Measurements from ENCODE around the gene ATP8A1. TPM values are rescaled to one million over a fixed set of nuclear protein-coding genes. Genes with fewer than 3 reads are reported as not detected.

Gene ATP8A1
- total RNA-seq, 2 donors from 2014 or later: 37.4 to 70.9 TPM

DNA sequence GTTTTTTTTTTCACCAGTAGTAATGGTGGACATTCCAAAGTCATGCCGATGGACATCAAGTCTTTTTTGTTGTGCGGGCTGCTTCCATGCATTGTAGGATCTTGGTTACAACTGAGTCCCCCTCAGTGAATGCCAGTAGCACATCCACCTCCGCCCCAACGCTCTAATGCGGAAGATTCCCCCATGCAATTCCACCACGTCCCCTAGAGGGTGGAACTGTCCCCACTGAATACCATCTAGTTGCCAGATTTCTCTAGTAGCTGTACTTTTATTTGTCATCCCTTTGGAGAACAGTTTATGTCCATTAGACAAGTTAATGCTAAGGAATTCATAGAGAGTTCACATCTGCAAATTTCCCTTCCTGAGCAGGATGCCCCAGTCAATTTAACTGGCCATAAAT is 252.9 kb downstream of the ATP8A1 start:
- ATAC-seq (no peak), DNase-seq (no peak)
- Histone ChIP-seq H3K4me3 (no peak overlapping the region), H3K36me3 (replicated peaks in 1 of 2; ENCODE audit: insufficient read depth in 1 of 2, low read depth in 2 of 2) (no peaks in the 10 kb centered on the region), H3K27me3 (peaks cover 0 to under 1% of the 10 kb centered on the region in 2 donors), H3K27ac (no peak overlapping the region), H3K4me1 (peaks cover 8% of the 10 kb centered on the region), H3K9me3 (no peaks in the 10 kb centered on the region)
- 78 to 79% methylated on average over 6 of the region's 6 CpGs for WGBS, 2 donors
- TF ChIP-seq, protein P1, sequence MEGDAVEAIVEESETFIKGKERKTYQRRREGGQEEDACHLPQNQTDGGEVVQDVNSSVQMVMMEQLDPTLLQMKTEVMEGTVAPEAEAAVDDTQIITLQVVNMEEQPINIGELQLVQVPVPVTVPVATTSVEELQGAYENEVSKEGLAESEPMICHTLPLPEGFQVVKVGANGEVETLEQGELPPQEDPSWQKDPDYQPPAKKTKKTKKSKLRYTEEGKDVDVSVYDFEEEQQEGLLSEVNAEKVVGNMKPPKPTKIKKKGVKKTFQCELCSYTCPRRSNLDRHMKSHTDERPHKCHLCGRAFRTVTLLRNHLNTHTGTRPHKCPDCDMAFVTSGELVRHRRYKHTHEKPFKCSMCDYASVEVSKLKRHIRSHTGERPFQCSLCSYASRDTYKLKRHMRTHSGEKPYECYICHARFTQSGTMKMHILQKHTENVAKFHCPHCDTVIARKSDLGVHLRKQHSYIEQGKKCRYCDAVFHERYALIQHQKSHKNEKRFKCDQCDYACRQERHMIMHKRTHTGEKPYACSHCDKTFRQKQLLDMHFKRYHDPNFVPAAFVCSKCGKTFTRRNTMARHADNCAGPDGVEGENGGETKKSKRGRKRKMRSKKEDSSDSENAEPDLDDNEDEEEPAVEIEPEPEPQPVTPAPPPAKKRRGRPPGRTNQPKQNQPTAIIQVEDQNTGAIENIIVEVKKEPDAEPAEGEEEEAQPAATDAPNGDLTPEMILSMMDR (IDR thresholded peaks at IDR 0.05): no peak
- intact Hi-C loops (cut with DNase I): no loop called here

DNA sequence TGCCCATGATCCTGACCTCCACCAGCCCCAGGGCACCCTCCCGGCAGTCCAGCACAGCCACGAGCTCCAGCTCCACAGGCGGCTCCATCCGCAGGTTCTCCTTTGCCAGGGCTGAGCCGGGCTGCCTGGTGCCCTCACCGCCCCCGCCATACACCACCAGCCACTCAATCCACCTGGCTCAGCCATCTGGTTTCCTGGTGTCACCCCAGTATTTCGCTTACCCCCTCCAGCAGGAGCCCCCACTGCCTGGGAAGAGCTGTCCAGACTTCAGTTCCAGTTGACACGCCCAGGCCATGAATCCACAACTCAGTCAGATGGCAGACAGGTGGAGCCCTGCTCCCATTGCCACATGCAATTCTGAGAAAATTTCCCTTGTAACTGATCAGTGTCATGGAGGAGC is 255.7 kb downstream of the ATP8A1 start:
- Histone ChIP-seq H3K27ac (no peak overlapping the region), H3K4me1 (peaks cover 36% of the 10 kb centered on the region), H3K27me3 (peaks cover 0 to 27% of the 10 kb centered on the region in 2 donors), H3K9me3 (no peaks in the 10 kb centered on the region), H3K36me3 (replicated peaks in 1 of 2; ENCODE audit: insufficient read depth in 1 of 2, low read depth in 2 of 2) (no peaks in the 10 kb centered on the region), H3K4me3 (no peak overlapping the region)
- intact Hi-C loops (cut with DNase I): no loop called here
- DNase-seq (peak in 3 of 4 donors; percentile 22 to 38 (median 28)), ATAC-seq (no peak)
- 61 to 69% methylated on average over 8 to 9 of the region's 9 CpGs for WGBS, 2 donors
- TF ChIP-seq POLR2A (IDR thresholded peaks at IDR 0.05): no peak
- TF ChIP-seq, protein P1 (IDR thresholded peaks at IDR 0.05): peak in 4 of 7 experiments; percentile 26 to 43 (median 40)

DNA sequence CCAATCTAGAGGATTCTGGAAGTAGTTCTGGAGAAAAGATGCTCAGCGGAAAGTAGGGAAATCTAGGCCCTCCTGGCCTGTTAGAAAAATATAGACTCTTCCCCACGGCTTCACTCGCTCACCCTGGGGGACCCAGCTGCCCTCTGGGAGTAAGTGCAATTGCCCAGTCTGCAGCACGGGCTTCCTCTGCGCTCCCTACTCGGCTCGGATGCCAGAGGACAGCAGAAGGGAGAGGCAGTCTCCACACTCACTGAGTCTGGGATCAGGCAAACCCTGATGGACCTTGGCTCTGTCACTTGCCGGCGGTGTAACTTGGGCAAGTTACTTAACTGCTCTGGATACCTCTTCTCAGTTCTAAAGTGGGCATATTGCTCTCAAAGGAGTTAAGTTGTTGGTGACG is 257.5 kb downstream of the ATP8A1 start:
- Histone ChIP-seq H3K27me3 (peaks cover 0 to 32% of the 10 kb centered on the region in 2 donors), H3K9me3 (no peaks in the 10 kb centered on the region), H3K4me3 (no peak overlapping the region), H3K4me1 (peaks cover 36% of the 10 kb centered on the region), H3K27ac (no peak overlapping the region), H3K36me3 (replicated peaks in 1 of 2; ENCODE audit: insufficient read depth in 1 of 2, low read depth in 2 of 2) (no peaks in the 10 kb centered on the region)
- 12 to 29% methylated on average over 6 to 10 of the region's 10 CpGs for WGBS, 2 donors
- DNase-seq: no peak
- no peak for ATAC-seq
- TF ChIP-seq POLR2A (IDR thresholded peaks at IDR 0.05): no peak
- TF ChIP-seq, protein P1 (IDR thresholded peaks at IDR 0.05): no peak
- intact Hi-C loops (cut with DNase I): no loop called here

DNA sequence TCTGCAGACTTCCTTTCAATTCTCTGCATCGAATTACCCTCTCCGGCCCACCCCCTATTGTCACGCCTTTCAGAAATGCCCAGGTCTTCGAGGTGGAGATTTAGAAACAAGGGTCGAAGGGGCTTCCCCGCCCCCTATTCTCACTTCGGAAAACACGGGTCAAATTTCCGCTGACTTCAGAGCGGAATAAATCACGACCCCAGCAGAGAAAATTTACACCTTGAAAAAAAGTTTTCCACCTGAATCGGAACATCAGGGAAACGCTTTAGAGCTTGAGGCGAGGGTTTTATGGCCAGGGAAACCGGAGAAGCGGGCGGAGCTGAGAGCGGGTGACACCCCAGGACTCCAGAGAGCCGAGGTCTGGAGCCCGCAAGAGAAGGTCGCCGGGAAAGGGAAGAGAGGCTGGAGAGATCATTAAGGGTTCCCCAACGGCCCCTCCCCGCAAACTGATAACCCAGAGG is 258.0 kb downstream of the ATP8A1 start:
- peaks cover 0 to 32% of the 10 kb centered on the region in 2 donors for H3K27me3 ChIP-seq
- H3K4me1 ChIP-seq: peaks cover 36% of the 10 kb centered on the region
- WGBS, 2 donors: 5% methylated on average over 24 of the region's 24 CpGs
- no peaks in the 10 kb centered on the region for H3K36me3 ChIP-seq (replicated peaks in 1 of 2; ENCODE audit: insufficient read depth in 1 of 2, low read depth in 2 of 2)
- TF ChIP-seq, protein P1 (IDR thresholded peaks at IDR 0.05): no peak
- no peak for TF ChIP-seq POLR2A (IDR thresholded peaks at IDR 0.05)
- H3K27ac ChIP-seq: no peak overlapping the region
- no peaks in the 10 kb centered on the region for H3K9me3 ChIP-seq
- ATAC-seq (no peak), DNase-seq (peak in 1 of 4 donors; percentile 34)
- no peak overlapping the region for H3K4me3 ChIP-seq
- intact Hi-C loops (cut with DNase I): no loop called here

DNA sequence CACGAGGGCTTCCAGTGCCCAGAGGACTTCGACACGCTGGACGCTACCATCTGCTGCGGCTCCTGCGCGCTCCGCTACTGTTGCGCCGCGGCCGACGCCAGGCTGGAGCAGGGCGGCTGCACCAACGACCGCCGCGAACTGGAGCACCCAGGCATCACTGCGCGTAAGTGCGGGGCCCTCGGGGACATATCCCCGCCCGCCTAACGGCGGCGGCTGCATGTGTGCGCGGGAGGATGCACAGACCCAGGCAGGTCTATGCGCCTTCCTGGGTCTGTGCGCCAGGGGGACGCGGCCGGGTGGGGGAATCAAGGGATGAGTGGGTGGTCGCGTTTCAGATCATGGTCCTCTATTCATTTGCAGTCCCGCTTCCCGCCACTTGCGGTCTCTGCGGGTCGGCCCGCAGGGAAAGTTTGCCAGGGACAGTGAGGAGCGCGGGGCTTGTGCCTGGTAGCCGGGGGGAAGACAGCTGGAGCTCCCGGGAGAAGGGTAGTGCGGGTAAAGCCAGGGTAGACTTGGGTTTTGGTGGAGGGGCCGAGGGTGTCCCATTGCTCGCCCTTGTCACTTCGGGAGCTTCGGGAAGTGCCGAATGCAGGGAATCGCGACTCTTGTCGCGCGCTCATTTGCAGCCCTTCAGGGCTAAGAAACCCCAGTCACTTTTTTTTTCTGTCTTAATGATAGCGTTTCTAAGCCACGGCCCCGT is 258.6 kb downstream of the ATP8A1 start:
- TF ChIP-seq, protein P1 (IDR thresholded peaks at IDR 0.05): no peak
- no peak for TF ChIP-seq POLR2A (IDR thresholded peaks at IDR 0.05)
- no peaks in the 10 kb centered on the region for H3K9me3 ChIP-seq
- intact Hi-C loops (cut with DNase I): no loop called here
- WGBS, 2 donors: 1 to 5% methylated on average over 35 to 56 of the region's 60 CpGs
- DNase-seq (no peak), ATAC-seq (peak; percentile 25)
- H3K4me1 ChIP-seq: peaks cover 36% of the 10 kb centered on the region
- H3K4me3 ChIP-seq: peak overlapping the region in 1 of 2 donors; percentile 32
- H3K36me3 ChIP-seq (replicated peaks in 1 of 2; ENCODE audit: insufficient read depth in 1 of 2, low read depth in 2 of 2): no peaks in the 10 kb centered on the region
- H3K27ac ChIP-seq: no peak overlapping the region
- peaks cover 0 to 32% of the 10 kb centered on the region in 2 donors for H3K27me3 ChIP-seq

All from body of pancreas (tissue), 4 donors.